NCI-H226 (cell line): ENCODE measurements around the gene LMLN.
"Not testable (repeated sequence)": the region's sequence is repeated elsewhere in the genome, so short reads cannot be mapped to it uniquely, and the experiment has no call there.

Experiments
- DNase-seq: peaks from one replicate; pipeline ENCODE4 v3.0.0-alpha.2; 2015

LMLN gene

GRCh38 chr3:198080521-198081384 lies 120.7 kb downstream of the LMLN start:
- DNase-seq = peak; percentile 72

GRCh38 chr3:198081421-198081844 lies 121.4 kb downstream of the LMLN start:
- no peak for DNase-seq

GRCh38 chr3:198082226-198082625 lies 122.2 kb downstream of the LMLN start:
- not testable (repeated sequence) for DNase-seq

GRCh38 chr3:198088421-198088955 lies 128.5 kb downstream of the LMLN start:
- no peak for DNase-seq

- DNase-seq = no peak
Measured at GRCh38 chr3:198090795-198091332, 130.8 kb downstream of the LMLN start.

GRCh38 chr3:198092276-198092675 lies 132.3 kb downstream of the LMLN start:
- DNase-seq = no peak

- no peak for DNase-seq
Measured at GRCh38 chr3:198093112-198093679, 133.2 kb downstream of the LMLN start.
